Tibial nerve (tissue), 4 donors: ENCODE measurements around the gene TENM4. TPM values are rescaled to one million over a fixed set of nuclear protein-coding genes. Genes with fewer than 3 reads are reported as not detected.

Experiments
- DNase-seq, 2 donors: peaks; one replicate each; pipeline ENCODE4 v3.0.0-alpha.2; 2019; ENCODE audit warnings: low spot score in 2 of 2
- H3K27ac ChIP-seq, 4 donors: fragments of 200-600 bp; sonication (generic) in 3 of 4; one replicate each; pipeline ENCODE4 v1.5.1; 2017 to 2019; ENCODE audit warnings: mild to moderate bottlenecking in 1 of 4
- H3K27me3 ChIP-seq, 2 donors: fragments of 200-600 bp; sonication (generic) in 1 of 2; one replicate each; pipeline versions ENCODE4 v1.5.1 to v1.6.0; 2017 to 2019
- H3K36me3 ChIP-seq, 3 donors: fragments of 200-600 bp; sonication (generic); one replicate each; pipeline ENCODE4 v1.5.1; 2018 to 2019
- H3K4me1 ChIP-seq, 4 donors: fragments of 200-600 bp; sonication (generic) in 3 of 4; one replicate each; pipeline ENCODE4 v1.5.1; 2017 to 2019
- H3K4me3 ChIP-seq, 4 donors: fragments of 200-600 bp; sonication (generic) in 3 of 4; one replicate each; pipeline ENCODE4 v1.5.1; 2017 to 2019; ENCODE audit warnings: mild to moderate bottlenecking in 1 of 4, moderate library complexity in 1 of 4
- H3K9me3 ChIP-seq, 4 donors: fragments of 200-600 bp; sonication (generic) in 3 of 4; one replicate each; pipeline ENCODE4 v1.5.1; 2017 to 2019
- CTCF ChIP-seq, 5 experiments: fragments of 200-600 bp in 3 of 5; fragments of 450-650 bp in 2 of 5; sonication (generic) in 3 of 5; IDR thresholded peaks; one replicate each; pipeline ENCODE4 v1.5.1; 2016 to 2019; ENCODE audit warnings: antibody characterized with exemption in 5 of 5, mild to moderate bottlenecking in 3 of 5, moderate library complexity in 2 of 5
- EP300 ChIP-seq, 2 donors: sonication (generic); formaldehyde crosslinking; IDR thresholded peaks; one replicate each; pipeline ENCODE4 v1.6.1; 2017; ENCODE audit warnings: antibody characterized with exemption in 2 of 2, mild to moderate bottlenecking in 1 of 2
- POLR2A ChIP-seq, 2 donors: fragments of 450-650 bp; IDR thresholded peaks; one replicate each; pipeline ENCODE4 v1.6.1; 2017; ENCODE audit warnings: antibody characterized with exemption in 2 of 2, mild to moderate bottlenecking in 2 of 2, moderate library complexity in 2 of 2
- WGBS, 2 donors: methylation state at CpG; one replicate each; pipeline ENCODE4 v1.1.5; 2018; 5-methylcytosine and 5-hydroxymethylcytosine counted together
- total RNA-seq, 4 donors: library from RNA; depleted of rRNA; stranded (reverse); fragments of >200 nt; gene quantifications; one replicate each; pipeline ENCODE4 v1.1.0, GENCODE V29; 2016

Gene TENM4
- total RNA-seq, 4 donors from 2014 or later, result 15.3 to 36.3 (median 19.6) TPM

- no peaks in the 10 kb centered on the region for H3K9me3 ChIP-seq
- DNase-seq, result no peak
- no peaks in the 10 kb centered on the region for H3K4me1 ChIP-seq
- H3K27ac ChIP-seq, result no peak overlapping the region
- no peaks in the 10 kb centered on the region for H3K27me3 ChIP-seq
- TF ChIP-seq EP300 (IDR thresholded peaks at IDR 0.05), result no peak
- TF ChIP-seq POLR2A (IDR thresholded peaks at IDR 0.05), result no peak
- no peak for TF ChIP-seq CTCF (IDR thresholded peaks at IDR 0.05)
- WGBS, 2 donors, result 75 to 96% methylated on average over 2 of the region's 2 CpGs
- H3K4me3 ChIP-seq, result no peak overlapping the region
- no peaks in the 10 kb centered on the region for H3K36me3 ChIP-seq
Observed at GRCh38 chr11:79422866-79423265, 18.0 kb downstream of the TENM4 start.

GRCh38 chr11:79421820-79422219 is 19.0 kb downstream of the TENM4 start:
- 75 to 77% methylated on average over 4 of the region's 4 CpGs for WGBS, 2 donors
- TF ChIP-seq POLR2A (IDR thresholded peaks at IDR 0.05) (no peak), EP300 (IDR thresholded peaks at IDR 0.05) (no peak), CTCF (IDR thresholded peaks at IDR 0.05) (no peak)
- no peaks in the 10 kb centered on the region for H3K9me3 ChIP-seq
- no peaks in the 10 kb centered on the region for H3K4me1 ChIP-seq
- no peak overlapping the region for H3K27ac ChIP-seq
- no peaks in the 10 kb centered on the region for H3K27me3 ChIP-seq
- H3K36me3 ChIP-seq, result no peaks in the 10 kb centered on the region
- H3K4me3 ChIP-seq, result no peak overlapping the region
- DNase-seq, result no peak

GRCh38 chr11:79419120-79419519 is 21.7 kb downstream of the TENM4 start:
- WGBS, 2 donors, result 82 to 93% methylated on average over 5 of the region's 5 CpGs
- Histone ChIP-seq H3K4me1 (peaks cover 0 to 13% (median 2%) of the 10 kb centered on the region in 4 donors), H3K4me3 (no peak overlapping the region), H3K9me3 (peaks cover 0 to 4% (median 0%) of the 10 kb centered on the region in 4 donors), H3K27ac (no peak overlapping the region), H3K27me3 (no peaks in the 10 kb centered on the region), H3K36me3 (no peaks in the 10 kb centered on the region)
- DNase-seq, result no peak
- TF ChIP-seq POLR2A (IDR thresholded peaks at IDR 0.05), result no peak
- no peak for TF ChIP-seq CTCF (IDR thresholded peaks at IDR 0.05)
- no peak for TF ChIP-seq EP300 (IDR thresholded peaks at IDR 0.05)

- 86 to 92% methylated on average over 1 of the region's 1 CpG for WGBS, 2 donors
- H3K36me3 ChIP-seq, result no peaks in the 10 kb centered on the region
- H3K4me3 ChIP-seq, result no peak overlapping the region
Observed at GRCh38 chr11:79418241-79418640, 22.6 kb downstream of the TENM4 start.

More at GRCh38 chr11:79418241-79418640, 22.6 kb downstream of the TENM4 start:
- TF ChIP-seq EP300 (IDR thresholded peaks at IDR 0.05), result no peak
- no peak for TF ChIP-seq POLR2A (IDR thresholded peaks at IDR 0.05)
- no peak for TF ChIP-seq CTCF (IDR thresholded peaks at IDR 0.05)
- H3K27me3 ChIP-seq, result no peaks in the 10 kb centered on the region
- peaks cover 0 to 4% (median 0%) of the 10 kb centered on the region in 4 donors for H3K9me3 ChIP-seq
- no peak for DNase-seq
- peaks cover 0 to 20% (median 2%) of the 10 kb centered on the region in 4 donors for H3K4me1 ChIP-seq
- H3K27ac ChIP-seq, result no peak overlapping the region
